SK-N-MC (cell line): Measurements from ENCODE around the gene AFF2.

Experiments used
- EZH2 ChIP-seq: fragments of 200-600 bp; sonication (generic); IDR thresholded peaks from one replicate; pipeline ENCODE4 v1.6.1; 2017; ENCODE audit warnings: antibody characterized with exemption
- FOXP2 ChIP-seq: optimal IDR thresholded peaks from 2 replicates; pipeline ENCODE3; 2011; ENCODE audit warnings: mild to moderate bottlenecking, moderate library complexity; ENCODE audit not compliant: insufficient read depth; ENCODE audit errors: extremely low read length, control extremely low read depth
- POLR2AphosphoS5 ChIP-seq: IDR thresholded peaks from 2 replicates; pipeline ENCODE4 v1.6.1; 2012; ENCODE audit warnings: mild to moderate bottlenecking, low read depth, low read length, borderline replicate concordance

- TF ChIP-seq EZH2 (no peak), POLR2AphosphoS5 (no peak), FOXP2 (no peak)
These were observed 325.3 kb downstream of the AFF2 start for GRCh38 chrX:148825696-148826095.
